GM12801 (cell line): ENCODE results near the gene OTX1.

Experiments
- TF ChIP-seq, protein P1 (sequence below): IDR thresholded peaks from one replicate; pipeline ENCODE4 v1.5.1; 2011; ENCODE audit warnings: control low read depth; ENCODE audit not compliant: insufficient read length; ENCODE audit errors: extremely low read depth

OTX1 gene

DNA sequence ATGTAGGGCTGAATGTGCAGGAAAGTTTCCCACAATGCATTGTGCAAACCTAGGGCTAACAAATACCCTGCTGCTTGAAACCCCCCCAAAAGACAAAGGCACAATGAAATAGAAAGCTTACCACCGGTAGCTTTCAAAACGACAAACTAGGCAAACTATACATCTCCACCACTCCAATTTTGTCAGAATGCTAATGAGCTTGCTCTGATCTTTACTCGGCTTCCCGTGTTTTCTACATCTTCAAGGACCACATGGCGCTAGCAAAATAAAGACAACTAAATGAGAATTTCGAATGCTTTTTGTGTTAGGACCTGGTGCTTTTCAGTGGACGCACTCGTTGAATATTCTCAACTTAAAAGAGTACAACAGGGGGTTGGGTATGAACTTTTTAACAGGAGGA lies 37.2 kb upstream of the OTX1 start:
- TF ChIP-seq, protein P1, sequence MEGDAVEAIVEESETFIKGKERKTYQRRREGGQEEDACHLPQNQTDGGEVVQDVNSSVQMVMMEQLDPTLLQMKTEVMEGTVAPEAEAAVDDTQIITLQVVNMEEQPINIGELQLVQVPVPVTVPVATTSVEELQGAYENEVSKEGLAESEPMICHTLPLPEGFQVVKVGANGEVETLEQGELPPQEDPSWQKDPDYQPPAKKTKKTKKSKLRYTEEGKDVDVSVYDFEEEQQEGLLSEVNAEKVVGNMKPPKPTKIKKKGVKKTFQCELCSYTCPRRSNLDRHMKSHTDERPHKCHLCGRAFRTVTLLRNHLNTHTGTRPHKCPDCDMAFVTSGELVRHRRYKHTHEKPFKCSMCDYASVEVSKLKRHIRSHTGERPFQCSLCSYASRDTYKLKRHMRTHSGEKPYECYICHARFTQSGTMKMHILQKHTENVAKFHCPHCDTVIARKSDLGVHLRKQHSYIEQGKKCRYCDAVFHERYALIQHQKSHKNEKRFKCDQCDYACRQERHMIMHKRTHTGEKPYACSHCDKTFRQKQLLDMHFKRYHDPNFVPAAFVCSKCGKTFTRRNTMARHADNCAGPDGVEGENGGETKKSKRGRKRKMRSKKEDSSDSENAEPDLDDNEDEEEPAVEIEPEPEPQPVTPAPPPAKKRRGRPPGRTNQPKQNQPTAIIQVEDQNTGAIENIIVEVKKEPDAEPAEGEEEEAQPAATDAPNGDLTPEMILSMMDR = no peak

DNA sequence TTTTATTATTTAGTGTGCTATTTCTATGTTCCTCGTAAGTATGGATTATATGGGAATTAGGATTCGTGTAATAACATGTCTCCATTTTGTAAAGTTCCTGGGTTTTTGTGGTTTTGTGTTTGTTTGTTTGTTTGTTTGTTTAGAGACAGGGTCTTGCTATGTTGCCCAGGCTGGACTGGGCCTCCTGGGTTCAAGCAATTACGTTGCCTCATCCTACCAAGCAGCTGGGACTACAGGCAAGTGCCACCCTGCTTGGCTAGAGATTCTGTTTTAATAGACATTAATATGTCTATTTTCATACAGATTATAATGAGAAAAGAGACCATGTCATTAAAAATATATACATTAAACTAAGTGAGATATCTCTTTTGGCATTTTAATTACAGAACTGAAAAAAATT lies 35.2 kb upstream of the OTX1 start:
- TF ChIP-seq, protein P1 = no peak

DNA sequence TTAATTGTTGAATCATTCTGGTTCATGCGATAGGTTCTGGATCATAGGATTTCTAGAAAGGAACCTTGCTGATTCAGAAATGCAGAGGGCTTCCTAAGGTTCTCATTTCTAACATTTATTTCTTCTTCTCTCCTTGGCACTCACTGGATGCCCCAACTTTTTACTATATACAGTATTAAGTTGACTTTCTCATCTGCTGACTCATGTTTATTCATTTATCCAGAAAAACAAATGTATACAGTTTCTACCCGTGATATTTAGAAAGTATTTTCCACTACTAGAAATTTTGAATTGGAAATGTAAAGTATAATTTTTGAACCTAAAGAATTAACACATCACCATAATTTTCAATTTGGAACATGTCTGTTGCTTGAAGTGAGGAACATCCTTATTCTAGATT lies 32.2 kb upstream of the OTX1 start:
- TF ChIP-seq, protein P1 = no peak

DNA sequence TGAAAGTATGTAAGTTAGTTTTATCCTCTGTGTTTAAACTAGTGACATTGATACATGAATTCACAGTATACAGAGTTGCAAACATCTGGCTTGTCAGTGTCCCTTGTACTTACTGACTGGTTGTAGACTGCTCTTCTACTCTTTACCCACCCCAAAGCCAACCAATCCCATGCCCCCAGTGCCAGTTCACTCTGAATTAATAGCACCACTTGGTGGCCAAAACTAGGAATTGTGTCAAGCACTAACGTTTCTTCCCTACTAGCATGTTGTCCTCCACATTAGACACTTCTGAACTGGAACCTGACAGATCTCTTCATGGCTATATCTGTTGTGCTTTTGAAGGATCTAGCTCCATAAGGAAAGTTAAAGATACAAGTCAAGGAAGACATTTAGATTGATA lies 27.2 kb upstream of the OTX1 start:
- TF ChIP-seq, protein P1 = no peak

DNA sequence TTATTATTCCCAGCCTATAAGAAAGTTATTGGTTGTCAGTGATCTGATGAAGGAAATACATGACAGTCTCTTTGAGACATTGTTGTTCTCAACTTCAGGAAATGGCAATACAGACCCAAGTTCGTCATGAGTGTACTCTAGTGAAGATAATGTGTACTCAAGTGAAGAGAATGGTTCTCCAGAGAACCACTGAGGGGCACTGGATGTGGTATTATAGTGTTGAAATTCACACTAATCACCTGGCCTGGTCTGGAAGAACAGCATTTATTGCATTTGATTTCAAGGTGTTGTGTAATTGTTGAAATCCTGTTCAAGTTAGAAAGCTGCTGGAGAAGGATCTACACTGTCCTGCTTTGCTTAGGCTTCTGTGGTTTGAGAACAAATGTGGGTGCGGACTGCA lies 23.4 kb upstream of the OTX1 start:
- TF ChIP-seq, protein P1 = no peak

DNA sequence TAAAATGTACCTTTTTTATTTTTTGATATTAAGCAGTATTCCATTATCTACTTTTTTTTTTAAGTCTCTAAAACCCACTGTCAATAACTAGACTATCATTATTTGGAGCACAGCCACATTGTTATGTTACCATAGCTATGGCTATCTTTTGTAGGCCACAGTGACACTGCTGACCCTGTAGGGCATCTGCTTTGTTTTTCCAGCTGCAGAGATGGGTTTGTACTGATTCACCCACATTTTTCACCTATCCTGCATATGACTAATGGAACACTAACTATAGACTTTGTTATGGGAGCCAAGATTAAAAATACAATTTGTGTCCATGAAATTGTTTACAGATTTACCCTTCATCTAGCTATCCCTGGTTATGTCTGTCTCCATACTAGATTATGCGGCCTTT lies 21.6 kb upstream of the OTX1 start:
- TF ChIP-seq, protein P1 = no peak

DNA sequence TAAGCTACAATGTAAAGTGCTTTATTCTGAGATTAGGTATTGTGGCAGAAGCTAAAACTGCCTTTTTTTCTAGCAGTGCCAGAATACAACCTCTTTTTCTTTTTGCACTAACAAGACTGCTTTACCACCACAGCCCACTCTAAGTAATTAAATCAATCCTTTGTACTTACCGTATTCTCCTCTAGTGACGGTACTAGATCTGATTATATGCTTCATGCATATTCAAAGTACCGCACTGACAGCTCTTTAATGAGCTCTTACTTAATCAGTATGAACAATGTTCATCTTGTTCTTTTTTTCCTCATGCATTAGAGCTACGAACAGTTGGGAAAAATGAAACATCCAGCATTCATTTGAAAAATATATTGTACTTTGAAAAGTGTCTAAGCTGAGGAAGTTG lies 16.1 kb upstream of the OTX1 start:
- TF ChIP-seq, protein P1 = no peak

DNA sequence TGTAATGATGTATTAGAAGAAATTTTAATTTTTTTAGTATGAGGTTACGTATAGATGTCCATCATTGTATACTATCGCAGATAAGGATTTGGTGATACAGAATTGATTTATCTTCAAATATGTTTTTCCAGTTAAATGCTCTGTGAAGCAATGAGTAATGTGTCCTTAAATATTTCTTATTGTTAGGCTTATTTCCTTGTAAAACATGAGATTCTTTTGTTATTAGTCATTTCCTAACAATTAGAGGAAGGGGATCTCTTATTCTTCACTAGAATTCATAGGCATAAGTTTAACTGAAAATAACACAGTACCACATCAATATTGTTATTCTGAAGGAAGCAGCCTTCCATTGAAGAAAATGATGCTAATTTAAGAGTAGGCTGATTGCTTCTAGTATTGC lies 15.5 kb upstream of the OTX1 start:
- TF ChIP-seq, protein P1 = no peak
